IMR-90 (cell line): ENCODE results near the gene EBI3. TPM values are rescaled to one million over a fixed set of nuclear protein-coding genes. Genes with fewer than 3 reads are reported as not detected.

Source experiments
- ATAC-seq: fragments of 200-7000 bp; cut with Tn5 transposase; 2 replicates; pipeline ENCODE4 v1.9.1; 2020; ENCODE audit warnings: low read depth, mild to moderate bottlenecking, moderate library complexity
- BruUV-seq: library from RNA; stranded (reverse); fragments of 400-500 nt; replicated peaks from 2 replicates; lab custom pipeline; 2021; lab: Mats Ljungman, UMichigan
- CTCF ChIA-PET: fragments of 300-600 bp; formaldehyde crosslinking; extraction: SDS; loops from one replicate; lab custom pipeline; 2021; ENCODE audit warnings: antibody characterized with exemption; lab: Yijun Ruan, JAX
- POLR2A ChIA-PET: fragments of 300-600 bp; sonication (Branson Sonifier 250); formaldehyde crosslinking; loops from one replicate; lab custom pipeline; 2022; ENCODE audit warnings: antibody characterized with exemption; ENCODE audit not compliant: unreplicated experiment; lab: Charles Lee
- DNase-seq: peaks from one replicate; pipeline ENCODE4 v3.0.0; 2013
- H2AFZ ChIP-seq: replicated peaks from 2 replicates; pipeline ENCODE3; 2013; ENCODE audit warnings: low read length, mild to moderate bottlenecking; ENCODE audit not compliant: poor library complexity
- H2AK5ac ChIP-seq: 2 replicates; pipeline ENCODE4 v1.6.1; 2013; ENCODE audit warnings: low read depth, low read length, inconsistent platforms
- H2AK9ac ChIP-seq: replicated peaks from 2 replicates; pipeline ENCODE3; 2013; ENCODE audit warnings: mild to moderate bottlenecking, low read depth, low read length, moderate library complexity; ENCODE audit not compliant: poor library complexity
- H2BK120ac ChIP-seq: 2 replicates; pipeline ENCODE4 v1.6.1; 2013; ENCODE audit warnings: low read depth, low read length, inconsistent platforms
- H2BK15ac ChIP-seq: 3 replicates; pipeline ENCODE4 v1.6.1; 2013; ENCODE audit warnings: low read depth, low read length, inconsistent platforms
- H2BK20ac ChIP-seq: 2 replicates; pipeline ENCODE4 v1.6.1; 2013; ENCODE audit warnings: low read depth, mild to moderate bottlenecking, inconsistent platforms, low read length, moderate library complexity
- H2BK5ac ChIP-seq: 2 replicates; pipeline ENCODE4 v1.6.1; 2013; ENCODE audit warnings: mild to moderate bottlenecking, low read depth, low read length, inconsistent platforms; ENCODE audit not compliant: poor library complexity, severe bottlenecking
- H3K14ac ChIP-seq: replicated peaks from 2 replicates; pipeline ENCODE4 v1.6.1; 2013; ENCODE audit warnings: low read depth, low read length, inconsistent platforms
- H3K18ac ChIP-seq: 2 replicates; pipeline ENCODE4 v1.6.1; 2013; ENCODE audit warnings: low read depth, low read length, control low read depth
- H3K23ac ChIP-seq: 2 replicates; pipeline ENCODE4 v1.6.1; 2013; ENCODE audit warnings: low read depth, low read length, inconsistent platforms
- H3K27ac ChIP-seq: 2 replicates; pipeline ENCODE4 v1.5.1; 2013; ENCODE audit warnings: mild to moderate bottlenecking, control low read depth, low read length; ENCODE audit not compliant: insufficient read depth
- H3K27me3 ChIP-seq: 2 replicates; pipeline ENCODE4 v1.6.1; 2013; ENCODE audit warnings: low read length; ENCODE audit not compliant: control insufficient read depth, insufficient read depth
- H3K36me3 ChIP-seq: 2 replicates; pipeline ENCODE4 v1.6.1; 2013; ENCODE audit warnings: low read length, mixed read lengths; ENCODE audit not compliant: control insufficient read depth, insufficient read depth
- H3K4ac ChIP-seq: 2 replicates; pipeline ENCODE4 v1.6.1; 2013; ENCODE audit warnings: low read depth, low read length, inconsistent platforms
- H3K4me1 ChIP-seq: 2 replicates; pipeline ENCODE4 v1.6.1; 2013; ENCODE audit warnings: low read length, mixed read lengths; ENCODE audit not compliant: control insufficient read depth, insufficient read depth
- H3K4me2 ChIP-seq: 2 replicates; pipeline ENCODE4 v1.6.1; 2013; ENCODE audit warnings: low read depth, mild to moderate bottlenecking, control low read depth, low read length, moderate library complexity
- H3K4me3 ChIP-seq: 2 replicates; pipeline ENCODE4 v1.5.1; 2013; ENCODE audit warnings: low read depth, mild to moderate bottlenecking, control low read depth, low read length, moderate library complexity; ENCODE audit not compliant: insufficient read depth
- H3K56ac ChIP-seq: 2 replicates; pipeline ENCODE4 v1.6.1; 2013; ENCODE audit warnings: low read length, inconsistent platforms; ENCODE audit not compliant: insufficient read depth; ENCODE audit errors: extremely low read depth
- H3K79me1 ChIP-seq, 2 experiments: 2 replicates each; pipeline ENCODE4 v1.6.1; 2013; ENCODE audit warnings: low read length in 2 of 2, inconsistent platforms in 1 of 2, low read depth in 1 of 2
- H3K9ac ChIP-seq: 2 replicates; pipeline ENCODE4 v1.6.1; 2013; ENCODE audit warnings: low read depth, low read length, control low read depth
- H3K9me1 ChIP-seq: 2 replicates; pipeline ENCODE4 v1.6.1; 2013; ENCODE audit warnings: low read length, inconsistent platforms; ENCODE audit not compliant: insufficient read depth
- H3K9me3 ChIP-seq: 2 replicates; pipeline ENCODE4 v1.6.1; 2013; ENCODE audit warnings: low read length; ENCODE audit not compliant: control insufficient read depth, insufficient read depth
- H4K20me1 ChIP-seq: 2 replicates; pipeline ENCODE4 v1.6.1; 2013; ENCODE audit warnings: low read length, inconsistent platforms; ENCODE audit not compliant: insufficient read depth
- H4K5ac ChIP-seq: 2 replicates; pipeline ENCODE4 v1.6.1; 2013; ENCODE audit warnings: mild to moderate bottlenecking, low read depth, low read length, control low read depth
- H4K8ac ChIP-seq, 2 experiments: 2 replicates each; pipeline ENCODE4 v1.6.1; 2013; ENCODE audit warnings: low read depth in 2 of 2, low read length in 2 of 2, control low read depth in 1 of 2, inconsistent platforms in 1 of 2
- H4K91ac ChIP-seq: 2 replicates; pipeline ENCODE4 v1.6.1; 2013; ENCODE audit warnings: low read depth, low read length, inconsistent platforms; ENCODE audit not compliant: insufficient read depth
- BHLHE40 ChIP-seq: fragments of 150-350 bp; IDR thresholded peaks from 2 replicates; pipeline ENCODE4 v1.6.1; 2016; ENCODE audit warnings: mild to moderate bottlenecking, low read depth, low read length
- FOS ChIP-seq: fragments of 150-350 bp; IDR thresholded peaks from 2 replicates; pipeline ENCODE4 v1.6.1; 2016; ENCODE audit warnings: low read depth, low read length
- RCOR1 ChIP-seq: IDR thresholded peaks from 2 replicates; pipeline ENCODE4 v1.6.1; 2012; ENCODE audit warnings: mild to moderate bottlenecking, low read length, improper control_type of control experiment; ENCODE audit not compliant: insufficient replicate concordance
- WGBS, 2 experiments: methylation state at CpG; one replicate each; pipeline versions ENCODE4 v1.1.5 to v1.1.7; 2013; ENCODE audit warnings: missing lambda C conversion rate in 2 of 2; ENCODE audit not compliant: insufficient read length in 1 of 2; ENCODE audit errors: extremely low coverage in 2 of 2; 5-methylcytosine and 5-hydroxymethylcytosine counted together
- dilution Hi-C: fragments of 300-500 bp; cut with HindIII; formaldehyde crosslinking; loops from one replicate; pipeline ENCODE4 v1.14.3; 2018; ENCODE audit warnings: low sequenced_read_pairs; ENCODE audit not compliant: unreplicated experiment
- in situ Hi-C: fragments of 300-500 bp; cut with MboI; formaldehyde crosslinking; loops from 3 replicates; pipeline ENCODE4 v1.14.3; 2019; ENCODE audit warnings: low sequenced_read_pairs, inconsistent platforms, mixed read lengths
- intact Hi-C: fragments of 100-400 bp; cut with micrococcal nuclease; formaldehyde crosslinking; loops from 2 replicates; pipeline ENCODE4 v1.10.0; 2022
- polyA plus RNA-seq, 3 experiments: library from polyadenylated mRNA; depleted of rRNA; stranded (reverse); fragments of >200 nt; gene quantifications; 2 replicates each; pipeline ENCODE4 v1.2.3, GENCODE V29; 2012; ENCODE audit warnings: low replicate concordance in 1 of 3
- total RNA-seq: library from RNA; depleted of rRNA; stranded (reverse); fragments of >200 nt; gene quantifications from 2 replicates; pipeline ENCODE4 v1.2.3, GENCODE V29; 2012

Gene EBI3
- total and polyA plus RNA-seq, 2 of the 4 experiments (the other 2 are of a cell fraction), result 0.36 to 2.7 TPM

GRCh38 chr19:4268816-4269430 is 39.6 kb downstream of the EBI3 start:
- Histone ChIP-seq H3K4me1 (no peaks in the 10 kb centered on the region), H4K20me1 (peaks cover 6% of the 10 kb centered on the region; the same call in 1 of the 2 replicates), H3K9ac (no peak overlapping the region), H2BK15ac (no peak overlapping the region), H4K8ac (no peak overlapping the region), H3K4ac (no peak overlapping the region), H4K5ac (no peak overlapping the region), H2BK120ac (no peak overlapping the region), H3K18ac (no peak overlapping the region), H3K36me3 (peaks cover 19% of the 10 kb centered on the region), H3K56ac (no peak overlapping the region), H4K91ac (no peak overlapping the region), H3K9me1 (no peaks in the 10 kb centered on the region), H3K23ac (no peak overlapping the region), H3K14ac (no peak overlapping the region), H3K27me3 (no peaks in the 10 kb centered on the region), H2AK9ac (no peak overlapping the region), H2AFZ (no peak overlapping the region), H3K4me3 (no peak overlapping the region), H3K9me3 (peaks cover 2% of the 10 kb centered on the region; the same call in 1 of the 2 replicates), H2BK5ac (no peak overlapping the region), H2AK5ac (no peak overlapping the region), H3K79me1 (no peaks in the 10 kb centered on the region), H2BK20ac (no peak overlapping the region), H3K4me2 (no peak overlapping the region), H3K27ac (no peak overlapping the region)
- in situ Hi-C loops (loop anchor here (5.0 kb wide), 1 partner anchor 83 kb away; no protein-coding TSS in a partner anchor), intact Hi-C loops (no loop called here), dilution Hi-C loops (no loop called here)
- POLR2A ChIA-PET, result no interaction called here
- BruUV-seq, result no TSS peak
- DNase-seq, result no peak
- TF ChIP-seq BHLHE40, result no peak
- no peak for TF ChIP-seq RCOR1
- TF ChIP-seq FOS, result no peak
- CTCF ChIA-PET, result interaction anchor here (1.6 kb wide), 1 partner anchor 75 kb away, joined by 3 read pairs; no protein-coding TSS in a partner anchor
- ATAC-seq, result no peak
- WGBS, 2 experiments, result 80% methylated on average over 1 of the region's 13 CpGs; no CpG with 5 or more reads in 1 of the 2 experiments
